ENCODE data around the gene CPN2.

The CPN2 gene

GRCh38 chr3:194339840-194340239 is 11.3 kb downstream of the CPN2 start:
- Mint-ChIP-seq H3K4me3 (no peak overlapping the region), H3K27ac (no peak overlapping the region), H3K27me3 (peaks cover 52 to 63% of the 10 kb centered on the region in 2 donors), H3K4me1 (ENCODE audit: low read depth in 2 of 2) (no peaks in the 10 kb centered on the region), H3K36me3 (ENCODE audit: insufficient read depth) (no peaks in the 10 kb centered on the region), H3K9me3 (no peaks in the 10 kb centered on the region)
- DNase-seq (no peak), ATAC-seq (replicated peaks) (no peak)

- H3K27ac Mint-ChIP-seq: no peak overlapping the region
- peaks cover 49 to 63% of the 10 kb centered on the region in 2 donors for H3K27me3 Mint-ChIP-seq
- DNase-seq (no peak), ATAC-seq (replicated peaks) (no peak)
- H3K36me3 Mint-ChIP-seq (ENCODE audit: insufficient read depth): no peaks in the 10 kb centered on the region
- no peaks in the 10 kb centered on the region for H3K9me3 Mint-ChIP-seq
- H3K4me1 Mint-ChIP-seq (ENCODE audit: low read depth in 2 of 2): no peaks in the 10 kb centered on the region
- H3K4me3 Mint-ChIP-seq: no peak overlapping the region
Measured at GRCh38 chr3:194339356-194339755, 11.8 kb downstream of the CPN2 start.

DNA sequence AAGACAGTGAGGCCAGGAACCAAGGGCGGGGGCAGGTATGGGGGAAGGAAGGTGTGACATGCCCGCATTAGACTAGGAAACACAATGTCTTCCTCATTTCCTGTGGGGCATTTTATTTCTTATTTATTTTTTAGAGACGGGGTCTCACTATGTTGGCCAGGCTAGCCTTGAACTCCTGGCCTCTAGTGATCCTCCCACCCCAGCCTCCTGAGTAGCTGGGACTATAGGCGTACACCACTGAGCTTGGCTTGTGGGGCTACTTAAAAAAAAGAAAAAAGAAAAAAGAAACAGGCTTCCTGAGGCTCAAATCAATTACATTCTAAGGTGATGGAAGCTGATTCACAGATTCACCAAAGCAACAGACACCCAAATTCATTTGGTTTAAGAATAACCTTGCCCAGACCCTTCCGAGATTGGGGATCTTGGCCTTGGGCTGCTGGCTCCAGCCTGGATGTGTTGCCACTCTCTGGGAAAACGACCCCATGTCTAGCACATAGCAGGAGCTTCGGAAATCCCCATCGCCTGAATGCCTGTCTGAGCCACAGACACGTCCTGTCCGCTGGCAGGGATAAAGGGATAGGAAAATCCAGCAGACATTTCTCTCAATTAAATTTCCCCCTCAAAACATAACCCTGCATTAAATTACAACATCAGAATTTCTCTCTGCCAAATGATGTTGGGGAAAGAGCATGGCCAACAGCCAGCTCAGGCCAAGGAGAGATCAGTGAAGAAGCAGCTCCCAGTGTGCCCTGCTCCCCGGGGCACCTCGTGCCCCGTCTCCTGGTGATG is 13.0 kb downstream of the CPN2 start:
- H3K9me3 Mint-ChIP-seq: no peaks in the 10 kb centered on the region
- peaks cover 56 to 60% of the 10 kb centered on the region in 2 donors for H3K27me3 Mint-ChIP-seq
- no peak for DNase-seq
- H3K4me1 Mint-ChIP-seq (ENCODE audit: low read depth in 2 of 2): peaks cover 2 to 5% of the 10 kb centered on the region in 2 donors
- no peak overlapping the region for H3K27ac Mint-ChIP-seq
- no peak for ATAC-seq (replicated peaks)
- H3K36me3 Mint-ChIP-seq (ENCODE audit: insufficient read depth): no peaks in the 10 kb centered on the region
- no peak overlapping the region for H3K4me3 Mint-ChIP-seq

DNA sequence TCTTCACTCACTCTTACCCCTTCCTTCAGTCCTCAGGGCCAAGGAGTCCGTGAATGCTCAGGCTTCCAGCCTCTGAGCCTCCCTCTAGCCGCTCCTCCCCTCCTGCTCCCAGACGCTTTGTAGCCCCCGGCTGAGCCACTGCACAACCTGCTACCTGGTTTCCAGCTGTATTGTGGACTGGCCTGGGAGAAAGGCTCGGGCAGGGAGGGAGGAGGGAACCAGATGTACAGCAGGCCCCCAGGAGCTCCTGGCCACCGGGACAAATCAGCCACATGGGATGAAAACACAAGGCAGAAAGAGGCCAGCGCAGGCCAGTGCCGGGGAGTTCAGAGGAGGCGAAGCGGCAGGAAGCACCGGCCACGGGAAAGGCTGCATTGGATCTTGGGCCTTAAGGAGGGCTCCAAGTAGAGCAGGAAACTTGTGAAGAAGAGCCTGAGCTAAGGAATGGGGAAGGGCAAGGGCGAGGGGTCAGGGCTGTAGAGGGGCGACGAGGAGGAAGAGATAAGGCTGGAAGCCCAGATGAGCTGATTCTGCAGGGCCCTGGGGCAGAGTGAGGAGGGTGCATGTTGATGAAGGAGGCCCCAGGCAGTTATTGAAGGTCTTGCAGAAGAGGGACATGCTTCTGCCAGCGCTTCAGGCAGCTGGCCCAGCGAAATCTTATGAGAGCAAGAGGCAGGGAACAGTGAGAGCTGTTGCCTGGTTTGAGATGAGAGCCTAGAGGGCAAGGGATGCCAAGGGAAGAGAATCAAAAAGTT is 14.3 kb downstream of the CPN2 start:
- H3K4me3 Mint-ChIP-seq: no peak overlapping the region
- no peaks in the 10 kb centered on the region for H3K9me3 Mint-ChIP-seq
- peaks cover 2 to 5% of the 10 kb centered on the region in 2 donors for H3K4me1 Mint-ChIP-seq (ENCODE audit: low read depth in 2 of 2)
- ATAC-seq (replicated peaks) (no peak), DNase-seq (no peak)
- no peaks in the 10 kb centered on the region for H3K36me3 Mint-ChIP-seq (ENCODE audit: insufficient read depth)
- no peak overlapping the region for H3K27ac Mint-ChIP-seq
- H3K27me3 Mint-ChIP-seq: peaks cover 58 to 61% of the 10 kb centered on the region in 2 donors

- Mint-ChIP-seq H3K4me3 (peak overlapping the region; percentile 67 to 68), H3K36me3 (ENCODE audit: insufficient read depth) (no peaks in the 10 kb centered on the region), H3K4me1 (ENCODE audit: low read depth in 2 of 2) (peaks cover 2 to 5% of the 10 kb centered on the region in 2 donors), H3K9me3 (no peaks in the 10 kb centered on the region), H3K27ac (no peak overlapping the region), H3K27me3 (peaks cover 46 to 71% of the 10 kb centered on the region in 2 donors)
- ATAC-seq (replicated peaks) (no peak), DNase-seq (no peak)
Measured at GRCh38 chr3:194333981-194334320, 17.2 kb downstream of the CPN2 start.

GRCh38 chr3:194333212-194333980 is 17.7 kb downstream of the CPN2 start:
- no peaks in the 10 kb centered on the region for H3K36me3 Mint-ChIP-seq (ENCODE audit: insufficient read depth)
- peak; percentile 98 for ATAC-seq (replicated peaks)
- peaks cover 2 to 5% of the 10 kb centered on the region in 2 donors for H3K4me1 Mint-ChIP-seq (ENCODE audit: low read depth in 2 of 2)
- H3K9me3 Mint-ChIP-seq: no peaks in the 10 kb centered on the region
- peaks cover 43 to 71% of the 10 kb centered on the region in 2 donors for H3K27me3 Mint-ChIP-seq
- no peak overlapping the region for H3K27ac Mint-ChIP-seq
- H3K4me3 Mint-ChIP-seq: peak overlapping the region; percentile 67 to 68
- DNase-seq: peak; percentile 87 to 89 (median 87)

GRCh38 chr3:194332858-194333211 is 18.3 kb downstream of the CPN2 start:
- Mint-ChIP-seq H3K4me3 (peak overlapping the region; percentile 67 to 68), H3K27me3 (peaks cover 39 to 71% of the 10 kb centered on the region in 2 donors), H3K27ac (no peak overlapping the region), H3K9me3 (no peaks in the 10 kb centered on the region), H3K36me3 (ENCODE audit: insufficient read depth) (no peaks in the 10 kb centered on the region), H3K4me1 (ENCODE audit: low read depth in 2 of 2) (peaks cover 2 to 5% of the 10 kb centered on the region in 2 donors)
- DNase-seq (no peak), ATAC-seq (replicated peaks) (no peak)

DNA sequence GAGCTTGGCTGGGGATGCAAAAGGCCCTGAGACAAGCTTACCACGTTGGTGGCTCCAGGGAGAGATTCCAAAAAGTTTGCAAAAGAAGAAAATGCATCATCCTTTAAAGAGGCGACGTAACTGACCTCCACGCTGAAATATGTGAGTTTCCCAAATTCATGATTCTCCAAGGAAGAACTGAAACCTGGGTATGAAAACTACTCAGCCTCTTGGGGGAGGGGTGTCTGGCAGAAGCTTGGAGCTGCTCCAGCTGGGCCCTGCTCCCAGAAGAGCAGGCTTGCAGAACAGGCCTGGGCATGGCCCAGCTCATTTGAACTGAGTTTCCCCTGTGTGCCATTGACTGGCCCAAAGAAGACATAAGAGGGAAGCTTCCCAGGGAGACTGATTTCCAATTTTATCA is 20.5 kb downstream of the CPN2 start:
- Mint-ChIP-seq H3K4me3 (no peak overlapping the region), H3K27me3 (peaks cover 25 to 49% of the 10 kb centered on the region in 2 donors), H3K4me1 (ENCODE audit: low read depth in 2 of 2) (peaks cover 2 to 5% of the 10 kb centered on the region in 2 donors), H3K36me3 (ENCODE audit: insufficient read depth) (no peaks in the 10 kb centered on the region), H3K27ac (no peak overlapping the region), H3K9me3 (no peaks in the 10 kb centered on the region)
- ATAC-seq (replicated peaks) (no peak), DNase-seq (no peak)

DNA sequence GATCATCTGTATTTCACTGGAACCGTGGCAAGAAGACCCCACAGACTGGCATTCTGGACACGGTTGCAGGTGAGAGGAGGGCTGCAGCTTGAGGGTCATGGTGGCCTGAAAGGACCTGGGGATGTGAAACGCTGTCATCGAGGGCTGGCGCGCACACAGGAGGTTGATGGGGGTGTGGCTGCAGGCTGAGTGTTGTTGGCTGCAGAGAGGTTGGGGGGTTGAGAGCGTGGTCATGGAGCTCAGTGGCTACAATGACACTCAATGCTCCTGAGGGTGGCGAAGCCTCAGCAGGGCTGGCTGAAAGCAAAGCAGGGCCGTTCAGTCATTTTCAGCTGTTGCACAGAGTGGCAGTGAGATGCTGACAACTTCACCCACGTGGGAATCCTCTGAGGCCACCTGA is 21.0 kb downstream of the CPN2 start:
- ATAC-seq (replicated peaks): no peak
- peaks cover 21 to 45% of the 10 kb centered on the region in 2 donors for H3K27me3 Mint-ChIP-seq

DNA sequence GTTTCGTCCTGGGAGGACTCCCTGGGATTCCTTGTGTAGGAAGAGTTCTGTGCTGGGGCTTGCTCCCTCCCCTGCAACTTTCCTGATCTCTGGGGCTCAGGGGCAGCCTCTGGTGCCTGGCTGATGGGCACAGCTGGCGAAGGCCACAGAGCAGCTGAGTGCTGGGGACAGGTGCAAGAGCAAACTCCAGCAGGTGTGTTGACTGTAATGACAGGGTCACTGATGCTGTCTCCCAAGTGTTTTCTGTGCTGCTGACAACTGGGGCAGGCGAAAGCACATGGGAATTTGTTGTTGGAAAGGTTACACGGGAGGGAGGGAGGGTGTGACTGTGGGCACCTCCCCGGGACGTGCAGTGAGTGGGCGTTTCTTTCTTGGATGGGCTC is 21.6 kb downstream of the CPN2 start:
- peaks cover 2 to 5% of the 10 kb centered on the region in 2 donors for H3K4me1 Mint-ChIP-seq (ENCODE audit: low read depth in 2 of 2)
- peaks cover 21 to 45% of the 10 kb centered on the region in 2 donors for H3K27me3 Mint-ChIP-seq
- H3K9me3 Mint-ChIP-seq: no peaks in the 10 kb centered on the region
- DNase-seq: no peak
- H3K36me3 Mint-ChIP-seq (ENCODE audit: insufficient read depth): no peaks in the 10 kb centered on the region
- no peak overlapping the region for H3K4me3 Mint-ChIP-seq
- ATAC-seq (replicated peaks): no peak
- no peak overlapping the region for H3K27ac Mint-ChIP-seq

More for the DNA sequence above, 21.0 kb downstream of the CPN2 start:
- Mint-ChIP-seq H3K27ac (no peak overlapping the region), H3K9me3 (no peaks in the 10 kb centered on the region), H3K36me3 (ENCODE audit: insufficient read depth) (no peaks in the 10 kb centered on the region), H3K4me1 (ENCODE audit: low read depth in 2 of 2) (peaks cover 2 to 5% of the 10 kb centered on the region in 2 donors), H3K4me3 (no peak overlapping the region)
- no peak for DNase-seq

DNA sequence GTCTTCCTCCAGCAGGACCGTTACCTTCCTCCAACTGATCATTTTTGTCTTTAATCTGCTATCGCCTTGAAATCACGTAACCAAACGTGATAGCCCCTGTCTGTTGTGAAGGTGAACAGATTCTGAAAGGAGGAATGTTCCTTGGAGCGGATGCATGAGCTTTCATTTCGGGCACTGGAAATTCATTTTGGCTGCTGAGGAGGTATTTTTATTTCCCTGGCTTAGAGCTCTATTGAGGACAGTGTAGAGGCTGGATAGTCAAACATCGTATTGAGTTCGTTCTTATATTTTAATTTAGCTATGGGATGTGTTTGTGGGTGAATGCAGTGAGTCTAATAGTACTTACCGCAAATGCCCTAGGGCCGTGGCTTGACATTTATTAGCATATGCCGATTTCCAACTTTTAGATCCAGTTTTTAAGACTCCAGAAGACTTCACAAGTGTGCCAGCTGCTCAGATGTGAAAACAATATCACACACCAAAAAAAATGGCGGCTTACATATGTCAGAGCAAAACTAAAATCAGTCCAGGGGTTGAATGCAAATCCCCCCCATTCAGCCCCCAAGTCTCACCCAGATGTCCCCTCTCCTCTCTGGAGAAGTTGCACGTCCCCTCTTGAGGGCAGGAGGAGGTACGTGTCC is 22.1 kb downstream of the CPN2 start:
- Mint-ChIP-seq H3K4me3 (no peak overlapping the region), H3K27me3 (peaks cover 21 to 42% of the 10 kb centered on the region in 2 donors), H3K9me3 (no peaks in the 10 kb centered on the region), H3K36me3 (ENCODE audit: insufficient read depth) (no peaks in the 10 kb centered on the region), H3K4me1 (ENCODE audit: low read depth in 2 of 2) (peaks cover 2 to 5% of the 10 kb centered on the region in 2 donors), H3K27ac (no peak overlapping the region)
- ATAC-seq (replicated peaks): no peak
- DNase-seq: no peak

DNA sequence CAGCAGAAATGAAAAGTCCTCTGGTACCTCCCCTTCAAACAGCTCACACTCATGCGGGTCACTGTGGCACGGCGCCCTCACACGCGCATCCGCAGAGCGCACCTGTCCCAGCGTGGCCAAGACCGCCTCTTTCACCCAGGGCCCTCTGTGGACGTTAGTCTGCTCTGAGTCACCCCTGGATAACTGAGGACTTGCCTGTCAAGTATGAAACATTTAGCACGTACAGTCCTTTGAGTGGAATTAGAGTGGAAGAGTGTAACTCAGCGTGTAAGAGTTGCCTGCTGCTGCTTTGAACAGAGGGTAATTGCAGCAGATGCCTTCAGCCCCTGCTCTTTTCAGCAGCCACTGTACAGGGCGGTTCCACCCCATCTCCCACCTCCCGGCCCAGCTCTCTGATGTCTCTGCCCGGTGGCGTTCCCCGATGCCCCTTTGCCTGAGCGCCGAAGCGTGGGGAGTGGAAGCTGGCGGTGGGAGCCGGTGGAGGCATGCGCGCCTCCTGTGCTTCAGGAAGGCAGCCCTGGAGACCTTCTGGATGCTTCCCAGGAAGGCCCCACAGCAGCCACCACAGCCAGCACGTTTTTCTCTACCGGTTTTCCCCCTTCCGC is 23.0 kb downstream of the CPN2 start:
- Mint-ChIP-seq H3K27ac (no peak overlapping the region), H3K36me3 (ENCODE audit: insufficient read depth) (peaks cover 2% of the 10 kb centered on the region), H3K27me3 (peaks cover 20 to 33% of the 10 kb centered on the region in 2 donors), H3K4me1 (ENCODE audit: low read depth in 2 of 2) (no peaks in the 10 kb centered on the region), H3K4me3 (peak overlapping the region in 1 of 2 donors; percentile 16), H3K9me3 (no peaks in the 10 kb centered on the region)
- peak; percentile 40 for ATAC-seq (replicated peaks)
- peak in 2 of 3 experiments; percentile 27 to 44 for DNase-seq

Measured in effector memory CD8-positive, alpha-beta T cell (primary cell).